Tibial artery (tissue), 4 donors: ENCODE results near the gene NUDT7.

Experiments
- DNase-seq, 2 donors: peaks; one replicate each; pipeline ENCODE4 v3.0.0-alpha.2; 2019
- H3K27ac ChIP-seq, 2 donors: fragments of 200-600 bp; sonication (generic) in 1 of 2; 1 replicate in 1 of 2; 2 replicates in 1 of 2; pipeline ENCODE4 v1.5.1; 2018 to 2019; ENCODE audit warnings: mild to moderate bottlenecking in 1 of 2
- H3K27me3 ChIP-seq, 2 donors: fragments of 200-600 bp; sonication (generic) in 1 of 2; one replicate each; pipeline versions ENCODE4 v1.5.1 to v1.6.0; 2016 to 2019
- H3K36me3 ChIP-seq, 3 donors: fragments of 200-600 bp; sonication (generic) in 2 of 3; one replicate each; pipeline ENCODE4 v1.5.1; 2016 to 2019; ENCODE audit warnings: mild to moderate bottlenecking in 2 of 3
- H3K4me1 ChIP-seq, 4 donors: fragments of 200-600 bp; sonication (generic) in 2 of 4; 1 replicate in 3 of 4; 2 replicates in 1 of 4; pipeline ENCODE4 v1.5.1; 2016 to 2019
- H3K4me3 ChIP-seq, 2 donors: fragments of 200-600 bp; sonication (generic) in 1 of 2; 1 replicate in 1 of 2; 2 replicates in 1 of 2; pipeline ENCODE4 v1.5.1; 2018 to 2019; ENCODE audit warnings: mild to moderate bottlenecking in 2 of 2
- H3K9me3 ChIP-seq, 3 donors: fragments of 200-600 bp; sonication (generic) in 1 of 3; one replicate each; pipeline ENCODE4 v1.5.1; 2016 to 2019
- intact Hi-C: fragments of 100-400 bp; cut with DNase I; formaldehyde crosslinking; loops from one replicate; pipeline ENCODE4 v1.15.0; 2023; ENCODE audit warnings: low total_unique reads
- TF ChIP-seq, protein P1 (sequence below), 2 experiments: fragments of 200-600 bp in 1 of 2; fragments of 450-650 bp in 1 of 2; IDR thresholded peaks; one replicate each; pipeline ENCODE4 v1.5.1; 2017 to 2019; ENCODE audit warnings: antibody characterized with exemption in 2 of 2, mild to moderate bottlenecking in 1 of 2, moderate library complexity in 1 of 2

Gene NUDT7

DNA sequence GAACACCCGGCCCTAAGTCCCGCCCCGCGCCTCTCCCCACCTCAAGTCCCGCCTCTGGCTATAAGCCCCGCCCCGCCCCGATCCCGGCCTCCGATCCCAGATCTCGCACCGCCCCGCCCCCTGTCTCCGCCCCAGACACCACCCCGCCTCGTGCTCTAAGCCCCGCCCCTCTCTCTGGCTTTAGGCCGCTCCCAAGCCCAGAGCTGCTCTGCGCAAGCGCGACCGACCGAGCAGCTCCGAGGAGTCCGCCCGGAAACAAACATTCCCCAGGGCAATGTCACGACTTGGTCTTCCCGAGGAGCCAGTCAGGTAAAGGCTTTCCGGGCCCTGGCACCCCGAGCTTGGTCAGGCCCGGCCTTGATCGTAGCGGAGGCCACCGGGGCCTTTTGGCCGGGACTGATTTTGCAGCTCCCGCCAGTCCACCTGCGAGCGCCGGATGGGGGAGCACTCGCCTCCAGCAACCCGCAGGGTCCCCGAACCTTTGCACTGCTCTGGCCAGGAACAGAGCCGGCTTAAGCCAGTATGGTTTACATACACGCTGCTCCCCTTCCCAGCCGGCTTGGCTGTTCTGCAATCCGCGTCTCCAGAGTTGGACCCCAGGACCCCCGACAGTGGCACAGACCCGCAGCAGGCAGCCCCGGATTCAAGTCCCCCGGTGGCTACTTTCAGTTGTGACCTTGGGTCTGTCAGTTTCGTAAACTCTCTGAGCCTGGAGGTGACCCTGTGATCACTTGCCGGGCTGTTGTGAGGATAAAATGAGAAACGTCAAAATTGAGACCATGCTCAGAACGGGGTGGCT lies at the start of gene NUDT7:
TSS of gene NUDT7 (plus strand) at position 206 of the 799 bp plus-strand sequence. CDS start at position 275, 69 bp downstream.
- intact Hi-C loops: loop anchor here (10.0 kb wide), 1 partner anchor 62 kb away; the partner anchor contains the start of gene VAT1L
- peaks cover 0 to 13% (median 8%) of the 10 kb centered on the region in 3 donors for H3K36me3 ChIP-seq
- DNase-seq: peak; percentile 99
- no peaks in the 10 kb centered on the region for H3K27me3 ChIP-seq
- peak within 1 kb of the TSS; percentile 86 to 94 for H3K27ac ChIP-seq
- H3K4me3 ChIP-seq: peak within 1 kb of the TSS; percentile 75 to 80
- no peaks in the 10 kb centered on the region for H3K9me3 ChIP-seq
- H3K4me1 ChIP-seq: peaks cover 0 to 13% (median 9%) of the 10 kb centered on the region in 4 donors
- TF ChIP-seq, protein P1, sequence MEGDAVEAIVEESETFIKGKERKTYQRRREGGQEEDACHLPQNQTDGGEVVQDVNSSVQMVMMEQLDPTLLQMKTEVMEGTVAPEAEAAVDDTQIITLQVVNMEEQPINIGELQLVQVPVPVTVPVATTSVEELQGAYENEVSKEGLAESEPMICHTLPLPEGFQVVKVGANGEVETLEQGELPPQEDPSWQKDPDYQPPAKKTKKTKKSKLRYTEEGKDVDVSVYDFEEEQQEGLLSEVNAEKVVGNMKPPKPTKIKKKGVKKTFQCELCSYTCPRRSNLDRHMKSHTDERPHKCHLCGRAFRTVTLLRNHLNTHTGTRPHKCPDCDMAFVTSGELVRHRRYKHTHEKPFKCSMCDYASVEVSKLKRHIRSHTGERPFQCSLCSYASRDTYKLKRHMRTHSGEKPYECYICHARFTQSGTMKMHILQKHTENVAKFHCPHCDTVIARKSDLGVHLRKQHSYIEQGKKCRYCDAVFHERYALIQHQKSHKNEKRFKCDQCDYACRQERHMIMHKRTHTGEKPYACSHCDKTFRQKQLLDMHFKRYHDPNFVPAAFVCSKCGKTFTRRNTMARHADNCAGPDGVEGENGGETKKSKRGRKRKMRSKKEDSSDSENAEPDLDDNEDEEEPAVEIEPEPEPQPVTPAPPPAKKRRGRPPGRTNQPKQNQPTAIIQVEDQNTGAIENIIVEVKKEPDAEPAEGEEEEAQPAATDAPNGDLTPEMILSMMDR (IDR thresholded peaks at IDR 0.05): no peak

DNA sequence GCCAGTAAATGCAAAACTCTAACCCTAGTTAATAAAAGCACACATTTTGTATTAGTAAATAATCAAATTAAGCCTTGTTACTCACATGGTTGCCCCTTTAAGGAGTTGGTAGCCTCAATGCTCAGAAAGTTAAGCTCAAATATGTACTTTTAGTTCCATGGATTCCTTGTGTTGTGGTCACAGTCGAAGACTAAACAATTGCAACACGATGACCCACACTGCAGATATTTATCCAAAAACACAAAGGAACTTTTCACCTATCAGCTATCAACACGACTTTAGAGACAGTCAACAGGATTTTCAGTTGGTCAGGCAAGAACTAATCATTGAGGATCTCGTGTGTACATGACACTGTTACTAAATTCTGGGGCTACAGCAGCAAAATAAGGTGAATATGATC lies 47.4 kb upstream of the NUDT7 start:
- peaks cover 0 to 2% of the 10 kb centered on the region in 2 donors for H3K27me3 ChIP-seq
- no peaks in the 10 kb centered on the region for H3K36me3 ChIP-seq
- H3K27ac ChIP-seq: no peak overlapping the region
- intact Hi-C loops: loop anchor here (2.0 kb wide), 2 partner anchors 298 to 328 kb away; no protein-coding TSS in a partner anchor
- TF ChIP-seq, protein P1 (IDR thresholded peaks at IDR 0.05): no peak
- H3K9me3 ChIP-seq: no peaks in the 10 kb centered on the region
- DNase-seq: no peak
- H3K4me1 ChIP-seq: peaks cover 0 to 7% (median 2%) of the 10 kb centered on the region in 4 donors
- no peak overlapping the region for H3K4me3 ChIP-seq

DNA sequence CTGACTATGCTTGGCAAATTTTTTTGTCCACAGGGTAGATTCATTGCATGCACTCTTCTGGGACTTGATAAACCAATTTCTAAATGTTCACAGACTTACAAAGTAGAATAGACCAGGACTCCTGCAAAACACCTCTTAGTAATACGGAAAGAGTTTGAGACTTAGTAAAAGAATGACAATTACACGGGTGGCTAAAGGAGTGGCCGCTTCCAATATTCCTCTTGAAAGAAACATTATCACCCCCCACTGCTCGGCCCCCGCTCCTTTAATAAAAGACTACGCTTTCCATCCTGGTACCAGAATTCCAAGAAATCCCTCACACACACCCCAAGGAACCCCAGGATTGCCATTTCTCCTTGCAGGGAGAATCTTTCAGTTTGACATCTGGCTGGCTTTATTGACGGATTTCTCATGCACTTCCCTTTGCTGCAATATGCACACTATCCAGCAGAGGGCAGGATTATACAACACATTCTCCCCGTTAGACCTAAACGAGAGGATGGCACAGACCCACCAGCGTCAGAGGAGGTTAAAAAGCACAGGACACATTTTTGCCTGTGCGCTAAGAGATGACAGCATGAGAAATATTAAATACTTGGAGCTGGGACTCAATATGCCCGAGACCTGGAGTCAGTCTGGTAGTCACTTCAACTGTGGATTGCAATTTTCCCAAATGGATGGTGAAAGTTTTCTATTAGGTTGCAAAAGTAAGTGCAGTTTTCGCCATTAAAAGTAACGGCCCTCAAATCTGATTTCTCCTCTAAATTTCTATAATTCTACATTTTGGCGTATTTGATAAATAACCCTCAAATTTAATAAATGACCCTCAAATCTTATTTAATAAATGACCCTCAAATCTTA lies 46.6 kb upstream of the NUDT7 start:
- Histone ChIP-seq H3K27ac (no peak overlapping the region), H3K4me3 (no peak overlapping the region), H3K36me3 (no peaks in the 10 kb centered on the region), H3K27me3 (no peaks in the 10 kb centered on the region), H3K4me1 (peaks cover 0 to 7% (median 2%) of the 10 kb centered on the region in 4 donors), H3K9me3 (no peaks in the 10 kb centered on the region)
- TF ChIP-seq, protein P1 (IDR thresholded peaks at IDR 0.05): peak; percentile 83 to 96
- DNase-seq: peak; percentile 71 to 74
- intact Hi-C loops: loop anchor here (2.0 kb wide), 2 partner anchors 297 to 327 kb away; no protein-coding TSS in a partner anchor

DNA sequence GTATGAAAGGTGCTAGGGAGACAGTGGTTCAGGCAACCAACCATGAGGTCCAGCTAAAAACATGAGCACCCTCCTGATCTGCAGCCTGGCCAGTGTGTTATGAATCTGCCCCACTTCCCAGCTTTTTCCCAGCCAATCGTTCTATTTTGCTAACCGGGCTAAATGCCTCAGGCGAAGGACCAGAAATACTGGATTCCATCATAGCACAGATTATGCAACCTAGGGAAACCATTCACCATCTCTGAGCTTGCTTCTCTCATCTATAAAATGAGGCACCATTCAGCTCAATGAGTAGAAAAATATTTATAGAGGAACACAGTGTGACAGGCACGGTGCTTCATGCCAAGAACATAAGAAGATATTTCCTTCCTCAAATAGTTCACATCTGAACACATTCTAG lies 45.2 kb upstream of the NUDT7 start:
- no peak for DNase-seq
- H3K4me1 ChIP-seq: peaks cover 0 to 7% (median 2%) of the 10 kb centered on the region in 4 donors
- intact Hi-C loops: no loop called here
- no peaks in the 10 kb centered on the region for H3K36me3 ChIP-seq
- no peak overlapping the region for H3K27ac ChIP-seq
- H3K9me3 ChIP-seq: no peaks in the 10 kb centered on the region
- no peak overlapping the region for H3K4me3 ChIP-seq
- TF ChIP-seq, protein P1 (IDR thresholded peaks at IDR 0.05): no peak
- no peaks in the 10 kb centered on the region for H3K27me3 ChIP-seq

DNA sequence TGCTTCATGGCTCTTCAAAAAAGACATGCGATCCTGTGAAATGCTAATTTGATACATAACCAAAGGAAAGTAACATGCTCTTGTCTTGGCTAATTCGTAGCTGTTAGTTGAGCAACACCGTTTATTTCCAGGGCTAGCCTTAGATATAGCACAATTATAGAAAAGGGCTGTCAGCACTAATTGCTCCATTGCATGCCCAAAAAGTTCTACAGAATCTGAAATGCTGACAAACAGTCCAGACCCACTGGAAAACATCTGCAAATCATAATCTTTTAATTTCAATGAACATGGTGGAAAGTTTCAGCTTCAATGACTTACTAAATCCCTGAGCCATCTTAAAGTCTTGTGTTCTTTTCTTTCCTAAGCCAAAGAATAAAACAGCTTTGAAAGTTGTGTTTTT lies 42.9 kb upstream of the NUDT7 start:
- Histone ChIP-seq H3K27ac (no peak overlapping the region), H3K27me3 (no peaks in the 10 kb centered on the region), H3K9me3 (no peaks in the 10 kb centered on the region), H3K4me1 (peaks cover 0 to 7% (median 2%) of the 10 kb centered on the region in 4 donors), H3K4me3 (no peak overlapping the region), H3K36me3 (no peaks in the 10 kb centered on the region)
- intact Hi-C loops: no loop called here
- no peak for DNase-seq
- TF ChIP-seq, protein P1 (IDR thresholded peaks at IDR 0.05): no peak
